ENCODE results near the gene POFUT1. TPM values are rescaled to one million over a fixed set of nuclear protein-coding genes. Genes with fewer than 3 reads are reported as not detected.

POFUT1 gene
- total RNA-seq (2013): 18.5 TPM
- polyA plus RNA-seq: 10 to 100 TPM; 10.9 to 22.8 (median 11.8) TPM
- polyA minus RNA-seq: 8.7 and 10.5 TPM in 2 replicates
- total RNA-seq: 3.0 to 33.3 (median 21.8) reads per million in 11 experiments

DNA sequence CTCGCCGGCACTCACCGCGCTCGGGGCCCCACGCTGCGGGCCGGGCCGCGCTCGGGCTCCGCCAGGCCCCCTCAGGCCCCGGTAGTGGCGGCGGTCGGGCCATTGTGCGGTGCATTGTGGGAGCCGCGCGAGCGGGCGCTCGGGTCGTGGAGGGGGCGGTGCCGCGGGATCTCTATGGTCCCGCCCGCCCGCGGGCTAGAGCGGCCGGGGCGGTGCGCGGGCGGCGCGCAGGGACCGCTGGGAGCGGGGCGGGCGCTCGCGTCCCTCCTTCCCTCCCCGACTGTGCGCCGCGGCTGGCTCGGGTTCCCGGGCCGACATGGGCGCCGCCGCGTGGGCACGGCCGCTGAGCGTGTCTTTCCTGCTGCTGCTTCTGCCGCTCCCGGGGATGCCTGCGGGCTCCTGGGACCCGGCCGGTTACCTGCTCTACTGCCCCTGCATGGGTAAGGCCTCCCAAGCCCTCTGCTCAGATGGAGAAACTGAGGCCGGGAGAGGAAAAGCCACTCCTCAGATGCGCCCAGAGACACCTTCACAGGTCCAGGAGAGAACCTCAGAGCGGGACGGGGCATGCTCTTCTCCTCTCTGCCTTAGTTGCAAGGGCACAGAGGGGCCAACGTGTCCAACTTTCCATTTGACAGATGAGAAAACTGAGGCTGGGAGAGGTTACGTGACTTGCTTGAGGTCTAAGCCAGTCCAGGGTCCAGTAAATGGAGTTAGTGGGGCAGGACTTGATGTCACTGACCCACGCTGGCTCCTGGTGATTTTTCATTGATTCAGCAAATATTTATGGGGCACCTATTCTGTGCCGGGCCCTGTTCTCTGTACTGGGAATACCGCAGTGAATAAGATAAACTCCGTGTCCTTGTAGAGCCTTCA lies at the start of gene POFUT1, which contains the start of gene PLAGL2:
Gene POFUT1, plus strand, starts transcription at position 255 of the 873 bp plus-strand sequence. Its CDS starts 62 bp downstream, at position 317.
Gene PLAGL2, minus strand, starts transcription at position 118 of the 873 bp plus-strand sequence. CDS start 5,565 bp downstream, outside the sequence.
- 1% methylated on average over 73 of the region's 74 CpGs for WGBS (ENCODE audit: insufficient coverage)
- H3K9me3 ChIP-seq (replicated peaks in 1 of 2; ENCODE audit: control insufficient read depth in 1 of 2, insufficient read depth in 1 of 2, low read length in 2 of 2): no peaks in the 10 kb centered on the region
- H3K27me3 ChIP-seq (ENCODE audit: control insufficient read depth in 2 of 2, insufficient read depth in 2 of 2, low read length in 2 of 2): no peaks in the 10 kb centered on the region
- Mint-ChIP-seq H3K27ac (peak within 1 kb of the TSS; percentile 96 to 99 (median 97)), H3K4me1 (peaks cover 67% of the 10 kb centered on the region), H3K4me3 (peak within 1 kb of the TSS; percentile 97 to 98), H3K9me3 (no peaks in the 10 kb centered on the region), H3K36me3 (peaks cover 33 to 48% of the 10 kb centered on the region in 2 donors), H3K27me3 (ENCODE audit: low read depth in 3 of 3) (peaks cover 0 to 4% (median 1%) of the 10 kb centered on the region in 3 donors)
- H3K36me3 ChIP-seq (replicated peaks in 1 of 2; ENCODE audit: control insufficient read depth in 1 of 2, insufficient read depth in 2 of 2, low read length in 2 of 2): peaks cover 26 to 44% of the 10 kb centered on the region in 2 donors
- peak within 1 kb of the TSS; percentile 90 to 96 (median 93) for H3K4me3 ChIP-seq (replicated peaks in 1 of 3; ENCODE audit: low read depth in 2 of 3, low read length in 3 of 3)
- intact Hi-C loops (cut with micrococcal nuclease): loop anchor here (5.0 to 10.0 kb wide), 2 partner anchors 96 to 277 kb away; no protein-coding TSS in a partner anchor
- H3K4me1 ChIP-seq (ENCODE audit: control insufficient read depth in 1 of 2, insufficient read depth in 2 of 2, low read length in 2 of 2): peaks cover 49 to 59% of the 10 kb centered on the region in 2 donors
- DNase-seq: peak; percentile 76 to 85 (median 79)
- TF ChIP-seq CTCF (IDR thresholded peaks at IDR 0.05): peak; percentile 22
- peaks cover 27% of the 10 kb centered on the region for H4K20me1 ChIP-seq (ENCODE audit: insufficient read depth, low read length)
- peak within 1 kb of the TSS; percentile 97 for H3K4me2 ChIP-seq (replicated peaks; ENCODE audit: extremely low read depth, low read length, poor library complexity, severe bottlenecking)
- peak within 1 kb of the TSS; percentile 95 for H3K9ac ChIP-seq (ENCODE audit: insufficient read depth, low read length, poor library complexity, severe bottlenecking)
- peaks cover 74% of the 10 kb centered on the region for H3K79me2 ChIP-seq (ENCODE audit: insufficient read depth, low read length)
- H2AFZ ChIP-seq (ENCODE audit: insufficient read depth, low read depth, low read length, poor library complexity, severe bottlenecking): peak within 1 kb of the TSS; percentile 98
- H3K27ac ChIP-seq (ENCODE audit: low read depth in 1 of 2, low read length in 2 of 2): peak within 1 kb of the TSS; percentile 79 to 88

- H3K36me3 ChIP-seq (replicated peaks in 1 of 2; ENCODE audit: control insufficient read depth in 1 of 2, insufficient read depth in 2 of 2, low read length in 2 of 2): peaks cover 67 to 78% of the 10 kb centered on the region in 2 donors
- H3K4me2 ChIP-seq (replicated peaks; ENCODE audit: extremely low read depth, low read length, poor library complexity, severe bottlenecking): no peak overlapping the region
- Mint-ChIP-seq H3K27me3 (ENCODE audit: low read depth in 3 of 3) (peaks cover 0 to 2% (median 0%) of the 10 kb centered on the region in 3 donors), H3K4me3 (no peak overlapping the region), H3K27ac (peak overlapping the region in 6 of 7 donors; percentile 8 to 88 (median 62)), H3K36me3 (peaks cover 72 to 90% of the 10 kb centered on the region in 2 donors), H3K9me3 (peaks cover 0 to 1% (median 0%) of the 10 kb centered on the region in 7 donors), H3K4me1 (peaks cover 37% of the 10 kb centered on the region)
- peaks cover 21 to 37% of the 10 kb centered on the region in 2 donors for H3K4me1 ChIP-seq (ENCODE audit: control insufficient read depth in 1 of 2, insufficient read depth in 2 of 2, low read length in 2 of 2)
- no peak for DNase-seq
- TF ChIP-seq CTCF (IDR thresholded peaks at IDR 0.05): no peak
- no peaks in the 10 kb centered on the region for H3K27me3 ChIP-seq (ENCODE audit: control insufficient read depth in 2 of 2, insufficient read depth in 2 of 2, low read length in 2 of 2)
- no peak overlapping the region for H3K27ac ChIP-seq (ENCODE audit: low read depth in 1 of 2, low read length in 2 of 2)
- H3K79me2 ChIP-seq (ENCODE audit: insufficient read depth, low read length): peaks cover 3% of the 10 kb centered on the region
- 96% methylated on average over 9 of the region's 11 CpGs for WGBS (ENCODE audit: insufficient coverage)
- intact Hi-C loops (cut with micrococcal nuclease): loop anchor here in 1 of 2 donors (5.0 kb wide), 1 partner anchor 46 kb away; no protein-coding TSS in a partner anchor
- H3K9ac ChIP-seq (ENCODE audit: insufficient read depth, low read length, poor library complexity, severe bottlenecking): no peak overlapping the region
- no peaks in the 10 kb centered on the region for H3K9me3 ChIP-seq (replicated peaks in 1 of 2; ENCODE audit: control insufficient read depth in 1 of 2, insufficient read depth in 1 of 2, low read length in 2 of 2)
- H4K20me1 ChIP-seq (ENCODE audit: insufficient read depth, low read length): peaks cover under 1% of the 10 kb centered on the region
- no peak overlapping the region for H3K4me3 ChIP-seq (replicated peaks in 1 of 3; ENCODE audit: low read depth in 2 of 3, low read length in 3 of 3)
- H2AFZ ChIP-seq (ENCODE audit: insufficient read depth, low read depth, low read length, poor library complexity, severe bottlenecking): no peak overlapping the region
Measured at GRCh38 chr20:32158351-32158750, 49.3 kb upstream of the POFUT1 start.

Data from CD14-positive monocyte (primary cell).